Activated naive CD4-positive, alpha-beta T cell treated with anti-CD3 and anti-CD28 coated beads, Interleukin-2, amount 50 U/mL, for 16 hours (primary cell): ENCODE data around the gene IL3RA.
A peak's percentile ranks its signal among the peaks of the same experiment; 100 is the strongest.
"Not testable (repeated sequence)": the region's sequence is repeated elsewhere in the genome, so short reads cannot be mapped to it uniquely, and the experiment has no call there.

ENCODE experiments used
- DNase-seq: peaks from one replicate; pipeline ENCODE4 v3.0.0-alpha.2; 2020

IL3RA gene

DNA sequence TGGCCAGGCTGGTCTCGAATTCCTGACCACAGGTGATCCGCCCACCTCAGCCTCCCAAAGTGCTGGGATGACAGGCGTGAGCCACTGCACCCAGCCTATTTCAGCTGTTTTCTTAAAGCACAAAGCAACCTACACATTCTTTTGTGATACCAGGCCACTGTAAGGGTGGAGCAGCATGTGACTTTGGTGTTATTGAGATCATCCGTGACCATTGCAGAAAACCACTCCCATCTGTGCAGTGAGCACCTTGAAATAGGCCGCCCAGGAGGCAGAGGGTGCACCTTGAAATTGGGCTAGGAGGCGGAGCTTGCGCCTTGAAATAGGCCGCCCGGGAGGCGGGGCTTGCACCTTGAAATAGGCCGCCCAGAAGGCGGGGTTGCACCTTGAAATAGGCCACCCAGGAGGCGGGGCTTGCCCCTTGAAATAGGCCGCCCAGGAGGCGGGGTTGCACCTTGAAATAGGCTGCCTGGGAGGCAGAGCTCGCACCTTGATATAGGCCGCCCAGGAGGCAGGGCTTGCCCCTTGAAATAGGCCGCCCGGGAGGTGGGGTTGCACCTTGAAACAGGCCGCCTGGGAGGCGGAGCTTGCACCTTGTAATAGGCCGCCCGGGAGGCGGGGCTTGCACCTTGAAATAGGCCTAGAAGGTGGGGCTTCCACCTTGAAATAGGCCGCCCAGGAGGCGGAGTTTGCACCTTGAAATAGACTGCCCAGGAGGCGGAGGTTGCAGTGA is 64.3 kb downstream of the IL3RA start:
- peak; percentile 1 for DNase-seq

GRCh38 chrX:1401611-1402430 is 65.2 kb downstream of the IL3RA start:
- DNase-seq = no peak

DNA sequence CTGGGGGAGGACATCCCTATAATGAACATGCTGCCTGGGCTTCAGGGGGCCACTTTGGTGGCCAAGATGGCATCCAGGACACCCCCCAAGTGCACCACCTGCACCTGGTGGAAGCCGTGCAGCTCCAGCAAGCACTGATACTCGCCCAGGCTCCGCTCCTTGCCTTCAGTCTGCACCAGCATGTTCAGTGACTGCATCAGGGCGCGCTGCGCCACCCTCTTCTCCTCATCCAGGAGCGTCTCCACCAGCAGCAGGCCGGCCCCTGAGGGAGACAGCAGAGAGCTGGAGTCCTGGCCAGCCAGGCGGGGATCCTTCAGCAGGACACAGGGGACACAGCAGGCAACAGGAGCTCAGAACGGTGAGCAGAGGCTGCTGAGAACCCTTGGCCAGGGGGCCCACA is 66.6 kb downstream of the IL3RA start:
- no peak for DNase-seq

- DNase-seq = not testable (repeated sequence)
These were observed 67.3 kb downstream of the IL3RA start for GRCh38 chrX:1403867-1404266.

DNA sequence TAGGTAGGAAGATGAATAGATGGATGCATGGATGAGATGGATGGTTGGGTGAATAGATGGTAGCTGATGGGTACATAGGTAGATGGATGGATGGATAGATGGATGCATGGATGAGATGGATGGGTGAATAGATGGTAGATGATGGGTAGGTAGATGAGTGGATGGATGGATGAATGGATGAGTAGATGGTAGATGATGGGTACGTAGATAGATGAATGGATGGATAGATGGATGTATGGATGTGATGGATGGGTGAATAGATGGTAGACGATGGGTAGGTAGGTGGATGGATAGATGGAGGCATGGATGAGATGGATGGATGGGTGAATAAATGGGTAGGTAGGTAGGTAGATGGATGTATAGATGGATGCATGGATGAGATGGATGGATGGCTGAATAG is 69.2 kb downstream of the IL3RA start:
- not testable (repeated sequence) for DNase-seq

DNA sequence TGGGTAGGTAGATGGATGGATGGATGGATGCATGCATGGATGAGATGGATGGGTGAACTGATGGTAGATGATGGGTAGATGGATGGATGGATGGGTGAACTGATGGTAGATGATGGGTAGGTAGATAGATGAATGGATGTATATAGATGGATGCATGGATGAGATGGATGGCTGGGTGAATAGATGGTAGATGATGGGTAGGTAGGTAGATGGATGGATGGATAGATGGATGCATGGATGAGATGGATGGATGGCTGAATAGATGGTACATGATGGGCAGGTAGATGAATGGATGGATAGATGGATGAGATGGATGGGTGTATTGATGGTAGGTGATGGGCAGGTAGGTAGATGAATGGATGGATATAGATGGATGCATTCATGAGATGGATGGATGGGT is 70.5 kb downstream of the IL3RA start:
- DNase-seq = no peak

DNA sequence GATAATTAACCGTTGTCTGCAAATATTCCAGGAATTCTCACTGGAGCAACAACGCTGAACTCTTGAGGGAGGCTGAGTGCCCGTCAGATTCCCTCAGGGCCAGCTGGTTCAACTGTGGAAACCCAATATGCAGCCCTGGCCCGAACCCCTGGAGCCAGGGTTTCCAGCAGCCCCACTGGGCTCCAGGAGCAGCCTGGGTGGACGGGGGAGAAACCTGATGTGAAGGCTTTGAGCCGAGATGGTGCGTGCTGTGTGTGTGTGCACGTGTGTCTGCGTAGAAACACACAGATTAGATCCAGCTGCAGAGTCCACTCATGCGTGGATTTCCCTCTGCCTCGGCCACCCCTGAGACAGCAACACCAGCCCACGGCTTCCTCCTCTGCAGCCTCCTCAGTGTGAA is 74.7 kb downstream of the IL3RA start:
- no peak for DNase-seq

DNA sequence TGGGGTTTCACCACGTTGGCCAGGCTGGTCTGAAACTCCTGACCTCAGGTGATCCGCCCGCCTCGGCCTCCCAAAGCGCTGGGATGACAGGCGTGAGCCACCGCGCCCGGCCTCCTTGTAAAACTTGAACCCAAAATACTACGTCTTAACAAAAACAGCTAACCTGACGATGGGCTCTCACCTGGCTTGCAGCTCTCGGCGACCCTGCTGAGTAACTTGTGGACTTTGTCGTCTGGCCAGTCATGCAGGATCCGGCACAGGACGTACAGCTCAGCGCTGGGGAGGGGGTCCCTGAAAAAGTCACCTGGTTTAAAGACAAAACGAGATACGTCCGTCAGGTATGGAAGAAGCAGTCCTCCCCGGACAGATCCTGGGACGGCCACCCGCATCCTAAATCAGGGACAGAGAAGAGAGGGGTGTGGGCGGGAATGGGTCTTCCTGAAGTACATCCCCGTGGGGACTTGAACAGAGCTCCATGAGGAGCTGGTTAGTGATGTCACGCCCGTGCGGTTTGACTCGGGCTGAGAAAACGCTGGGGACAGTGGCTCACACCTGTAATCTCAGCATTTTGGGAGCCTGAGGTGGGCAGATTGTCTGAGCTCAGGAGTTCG is 76.1 kb downstream of the IL3RA start:
- no peak for DNase-seq

DNA sequence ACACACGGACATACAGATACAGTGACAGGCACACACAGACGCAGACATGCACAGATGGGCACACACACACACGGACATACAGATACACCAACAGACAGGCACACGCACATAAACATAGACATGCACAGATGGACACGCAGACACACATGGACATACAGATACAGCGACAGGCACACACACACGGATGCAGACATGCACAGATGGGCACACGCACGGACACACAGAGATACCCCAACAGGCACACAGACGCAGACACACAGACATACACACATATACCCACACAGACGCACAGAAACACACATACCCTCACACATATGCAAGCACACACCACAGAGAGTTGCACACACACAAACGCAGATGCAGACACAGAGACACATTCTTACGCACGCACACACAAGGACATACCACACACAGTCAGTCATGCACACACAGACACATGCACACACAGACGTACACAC is 79.8 kb downstream of the IL3RA start:
- no peak for DNase-seq

DNA sequence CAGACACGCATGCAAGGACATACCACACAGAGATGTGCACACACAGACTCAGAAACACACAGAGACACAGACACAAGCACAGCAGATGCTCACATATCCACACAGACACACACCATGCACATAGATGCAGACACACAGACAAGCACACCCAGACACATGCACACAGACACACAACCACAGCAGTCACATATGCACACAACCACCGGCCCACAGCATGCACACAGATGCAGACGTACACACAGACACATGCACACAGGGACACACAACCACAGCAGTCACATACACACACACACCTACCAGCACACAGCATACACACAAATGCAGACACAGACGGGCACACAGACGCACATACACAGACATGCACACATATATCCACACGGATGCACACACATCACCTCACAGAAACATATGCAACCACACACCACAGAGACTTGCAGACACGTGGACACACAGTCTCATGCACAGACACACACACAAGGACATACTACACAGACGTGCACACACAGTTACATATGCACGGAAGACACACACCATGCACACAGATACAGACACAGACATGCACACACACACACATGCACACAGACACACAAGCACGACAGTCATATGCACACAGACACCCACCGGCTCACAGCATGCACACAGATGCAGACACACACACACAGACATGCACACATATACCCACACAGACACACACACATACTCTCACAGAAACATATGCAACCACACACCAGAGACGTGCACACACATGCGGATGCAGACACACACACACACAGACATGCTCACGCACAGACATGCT is 80.6 kb downstream of the IL3RA start:
- no peak for DNase-seq

DNA sequence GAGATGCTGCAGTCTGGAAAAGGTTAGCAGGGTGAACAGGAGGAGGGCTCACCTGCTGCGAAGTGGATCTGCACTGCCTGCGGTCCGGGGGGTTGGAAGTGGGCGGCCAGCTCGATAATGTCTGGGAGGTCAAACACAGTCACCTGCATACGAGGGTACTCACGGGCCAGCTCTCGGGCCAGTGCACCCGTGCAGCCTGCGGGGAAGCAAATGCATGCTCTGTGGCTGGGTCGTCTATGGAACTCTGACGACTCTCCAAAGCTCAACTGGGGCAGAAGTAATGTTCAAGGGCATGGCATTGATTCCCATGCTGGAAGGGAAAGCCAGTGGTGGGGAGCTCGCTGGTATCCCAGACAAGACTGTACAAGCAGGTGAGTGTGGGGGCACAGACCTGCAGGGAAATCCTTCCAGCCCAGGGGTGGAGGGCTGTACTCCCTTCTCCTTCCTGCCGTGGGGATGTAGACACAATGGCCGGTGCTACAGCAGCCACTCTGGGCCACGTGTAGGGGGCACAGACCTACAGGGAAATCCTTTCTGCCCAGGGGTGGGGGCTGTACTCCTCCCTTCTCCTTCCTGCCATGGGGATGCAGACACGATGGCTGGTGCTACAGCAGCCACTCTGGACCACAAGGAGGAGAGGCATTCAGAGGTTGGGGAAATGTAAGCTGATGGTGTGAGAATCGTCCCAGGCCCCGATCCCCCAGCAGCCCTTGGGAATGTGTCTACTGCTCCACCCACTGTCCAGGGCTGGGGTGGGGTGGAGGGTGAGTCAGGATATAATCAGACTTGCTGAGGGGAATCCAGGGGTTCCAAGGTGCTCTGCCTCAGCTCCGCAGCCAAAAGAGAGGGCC is 81.6 kb downstream of the IL3RA start:
- no peak for DNase-seq

DNA sequence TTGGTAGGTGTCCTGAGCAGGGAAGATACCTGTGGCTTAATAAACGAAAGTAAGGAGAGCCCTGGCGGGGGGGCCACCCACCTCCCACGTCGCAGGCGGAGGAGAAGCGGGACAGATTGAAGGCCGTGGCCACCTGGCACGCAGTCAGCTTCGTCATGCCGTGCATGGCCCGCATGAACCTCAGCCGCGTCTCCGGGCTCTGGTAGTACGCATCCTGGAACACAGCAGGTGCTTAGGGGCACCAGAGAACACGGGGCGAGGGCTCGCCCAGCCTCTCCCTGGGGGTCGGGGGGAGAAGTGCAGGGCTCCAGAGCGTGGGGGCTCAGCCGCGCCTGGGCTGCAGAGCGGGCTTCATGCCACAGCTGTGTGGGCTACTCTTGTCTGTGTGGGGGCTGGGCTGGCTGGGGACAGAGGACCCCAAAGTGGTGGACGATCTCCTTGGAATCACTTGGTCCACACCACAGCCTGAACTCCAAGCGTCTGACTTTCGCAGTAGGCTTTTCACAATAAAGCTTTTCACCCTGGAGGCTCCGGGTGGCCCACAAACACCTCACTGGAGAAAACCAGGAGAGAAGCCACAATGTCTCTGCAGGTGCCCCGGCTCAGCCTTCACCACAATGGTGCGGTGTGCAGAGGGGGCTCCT is 82.4 kb downstream of the IL3RA start:
- DNase-seq = no peak

DNA sequence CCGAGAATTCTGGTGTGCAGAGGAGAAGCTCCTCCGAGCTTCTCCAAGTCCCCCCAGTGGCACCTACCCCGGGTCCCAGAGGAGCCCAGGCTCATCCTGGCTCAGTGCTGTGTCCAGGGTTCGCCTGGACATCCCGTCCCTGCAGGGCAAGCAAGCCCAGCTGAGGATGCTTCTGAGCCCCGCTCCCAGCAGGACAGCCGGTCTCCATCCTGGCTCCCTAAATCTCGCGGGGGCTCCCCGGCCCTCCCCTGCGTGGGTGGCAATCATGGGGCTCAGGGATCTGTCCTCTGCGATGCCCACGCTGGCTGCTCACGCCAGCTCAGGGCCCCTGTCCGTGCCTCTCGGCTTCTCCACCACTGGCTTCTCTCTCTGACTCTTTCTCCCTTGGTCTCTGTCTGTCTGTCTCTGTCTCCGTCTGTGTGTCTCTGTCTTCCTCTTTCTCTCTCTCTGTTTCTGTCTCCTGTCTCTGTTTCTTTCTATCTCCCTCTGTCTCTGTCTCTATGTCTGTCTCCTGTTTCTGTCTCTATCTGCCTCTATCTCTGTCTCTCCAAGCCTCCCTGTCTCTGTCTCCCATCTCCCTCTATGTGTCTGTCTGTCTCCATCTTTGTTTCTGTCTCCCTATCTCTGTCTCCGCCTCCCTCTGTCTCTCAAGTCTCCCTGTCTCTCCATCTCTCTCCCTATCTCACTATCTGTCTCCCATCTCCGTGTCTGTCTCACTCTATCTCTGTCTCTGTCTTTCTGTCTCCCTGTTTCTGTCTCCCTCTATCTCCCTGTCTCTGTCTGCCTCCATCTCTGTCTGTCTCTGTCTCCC is 83.2 kb downstream of the IL3RA start:
- DNase-seq = no peak

GRCh38 chrX:1420371-1420770 is 83.8 kb downstream of the IL3RA start:
- no peak for DNase-seq

DNA sequence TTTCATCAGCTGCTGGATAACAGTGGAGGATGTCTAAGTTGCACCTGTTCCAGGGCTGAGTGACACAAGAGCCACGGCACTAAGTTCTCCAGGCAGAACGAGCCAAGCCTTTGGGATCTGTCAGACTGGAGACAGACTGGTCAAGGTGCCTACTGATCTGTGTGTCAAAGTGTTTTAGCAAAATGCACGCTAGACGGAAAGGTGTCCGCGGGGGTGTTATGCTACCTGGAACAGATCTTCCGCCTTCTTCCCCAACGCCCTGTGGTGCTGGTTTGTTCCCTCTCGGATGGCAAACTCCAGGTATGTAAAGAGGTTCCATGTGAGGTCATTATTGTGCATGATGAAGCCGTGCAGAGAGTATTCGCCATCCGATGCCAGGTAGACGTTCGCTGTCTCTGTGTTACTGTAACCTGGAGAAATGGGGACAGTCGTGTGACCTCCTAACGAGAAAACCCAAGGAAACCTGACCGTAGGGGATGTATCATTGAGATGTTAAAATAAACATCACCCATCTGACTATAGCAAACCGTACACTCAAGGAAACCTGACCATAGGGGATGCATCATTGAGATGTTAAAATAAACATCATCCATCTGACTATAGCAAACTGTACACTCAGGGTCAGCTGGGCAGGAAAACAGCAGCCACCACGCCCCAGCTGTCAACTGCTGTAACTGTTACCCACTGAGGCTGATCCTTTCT is 85.0 kb downstream of the IL3RA start:
- no peak for DNase-seq

DNA sequence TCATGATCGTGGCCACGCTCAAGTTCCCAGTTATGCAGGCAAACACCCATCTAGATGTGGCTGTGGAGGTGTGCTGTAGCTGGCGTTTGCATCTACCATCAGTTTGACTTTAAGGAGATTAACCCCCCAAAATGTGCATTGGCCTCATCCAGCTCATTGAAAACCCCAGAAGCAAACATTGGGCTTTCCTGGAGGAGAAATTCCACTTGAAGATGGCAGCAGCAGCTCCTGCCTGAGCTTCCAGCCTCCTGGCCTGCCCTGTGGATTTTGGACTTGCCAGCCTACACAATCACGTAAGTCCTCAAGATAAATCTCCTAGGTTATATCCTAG is 85.5 kb downstream of the IL3RA start:
- DNase-seq = no peak

- DNase-seq = no peak
These were observed 86.6 kb downstream of the IL3RA start for GRCh38 chrX:1423215-1423614.

DNA sequence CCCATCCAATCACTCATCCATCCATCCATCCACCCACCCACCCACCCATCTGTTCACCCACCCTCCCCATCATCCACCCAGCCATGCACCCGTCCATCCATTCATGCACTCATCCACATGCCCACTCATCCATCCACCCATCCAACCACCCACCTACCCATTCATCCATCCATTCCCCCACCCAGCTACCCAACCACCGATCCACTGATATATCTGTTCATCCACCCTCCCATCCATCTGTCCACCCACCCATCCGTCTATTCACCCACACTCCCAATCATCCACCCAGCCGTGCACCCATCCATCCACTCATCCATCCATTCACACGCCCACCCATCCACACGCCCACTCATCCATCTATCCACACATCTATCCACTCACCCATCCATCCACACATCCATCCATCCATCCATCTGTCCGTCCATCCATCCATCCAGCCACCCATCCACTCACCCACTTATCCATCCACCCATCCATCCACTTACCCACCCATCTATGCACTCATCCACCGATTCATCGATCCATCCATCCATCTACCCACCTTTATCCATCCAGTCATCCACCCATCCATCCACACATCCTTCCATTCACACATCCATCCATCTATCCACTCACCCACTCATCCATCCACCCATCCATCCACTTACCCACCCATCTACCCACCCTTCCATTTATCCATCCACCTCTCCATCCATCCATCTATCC is 87.7 kb downstream of the IL3RA start:
- no peak for DNase-seq

DNA sequence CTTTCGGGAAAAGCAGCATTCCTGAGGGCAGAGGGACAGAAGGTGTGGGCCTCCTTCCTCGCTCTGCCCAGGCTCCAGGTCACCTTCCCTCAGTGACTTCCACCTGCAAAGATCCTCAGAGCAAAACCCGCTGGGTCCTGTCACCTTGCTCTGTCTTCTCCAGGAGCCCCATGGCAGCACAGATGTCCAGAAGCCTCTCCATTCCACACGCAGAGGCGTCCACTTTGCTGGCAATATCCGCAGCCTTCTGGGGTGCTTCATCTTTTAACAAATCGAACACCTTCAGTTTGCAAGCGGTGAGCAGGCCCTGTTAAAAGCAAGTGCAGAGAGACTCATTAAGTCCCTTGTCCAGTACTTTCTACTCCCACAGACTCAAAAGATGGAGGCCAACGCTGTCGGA is 88.8 kb downstream of the IL3RA start:
- DNase-seq = no peak

- not testable (repeated sequence) for DNase-seq
These were observed 89.7 kb downstream of the IL3RA start for GRCh38 chrX:1426321-1426720.
